ENCODE data around the gene JAG1. TPM values are rescaled to one million over a fixed set of nuclear protein-coding genes. Genes with fewer than 3 reads are reported as not detected.
A peak's percentile ranks its signal among the peaks of the same experiment; 100 is the strongest.

JAG1 gene
- total and polyA plus RNA-seq, 4 donors, result 22.4 to 226 (median 150) TPM

DNA sequence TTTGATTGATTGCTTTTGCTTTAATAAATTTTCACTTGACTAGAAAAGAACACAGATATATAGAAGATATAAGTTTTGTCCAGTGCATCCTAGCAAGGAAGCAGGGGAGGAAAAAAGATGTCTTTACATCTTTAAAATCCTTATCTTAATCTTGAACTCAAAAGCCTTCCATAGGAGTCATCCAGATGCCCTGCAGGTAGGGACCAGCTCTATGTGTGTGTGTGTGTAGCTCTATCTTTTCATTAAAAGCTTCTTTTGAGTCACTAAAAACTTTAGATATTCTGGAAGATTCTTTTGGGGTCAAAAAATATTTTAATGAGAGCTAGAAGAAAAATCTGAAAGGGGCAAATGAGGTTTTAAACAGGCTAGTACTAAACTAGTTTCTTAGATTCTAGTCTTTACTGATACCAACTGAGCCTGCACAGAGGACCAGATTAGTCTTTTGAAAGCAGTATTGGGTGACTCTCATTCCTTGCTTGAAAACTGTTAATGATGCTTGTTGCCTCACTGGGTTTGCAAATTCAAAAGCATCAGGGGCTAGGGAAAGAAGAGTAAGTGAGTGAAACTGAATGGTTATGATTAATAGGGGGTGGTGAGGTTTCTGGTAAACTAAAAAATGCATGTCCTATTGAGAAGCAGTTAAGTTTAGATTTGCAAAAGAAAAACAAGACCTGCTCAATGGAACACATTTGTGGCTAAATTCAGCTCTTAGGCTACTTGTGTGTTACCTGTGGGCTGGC lies 40.6 kb upstream of the JAG1 start:
- H3K9me3 ChIP-seq (ENCODE audit: control insufficient read depth, low read length), result no peaks in the 10 kb centered on the region
- DNase-seq, result no peak
- no peak overlapping the region for H3K4me3 ChIP-seq (ENCODE audit: low read length in 2 of 2)
- no peak overlapping the region for H3K27ac ChIP-seq (ENCODE audit: low read depth in 1 of 2, low read length in 2 of 2)
- ATAC-seq (ENCODE audit: low FRiP score), result no peak
- peaks cover 0 to 8% of the 10 kb centered on the region in 2 donors for H3K4me1 ChIP-seq (ENCODE audit: control insufficient read depth in 1 of 2, insufficient read depth in 2 of 2, low read length in 2 of 2)
- H3K27me3 ChIP-seq (ENCODE audit: control insufficient read depth in 1 of 2, insufficient read depth in 2 of 2, low read length in 1 of 2), result no peaks in the 10 kb centered on the region
- intact Hi-C loops (cut with DNase I), result no loop called here
- H3K36me3 ChIP-seq (ENCODE audit: control insufficient read depth in 1 of 2, insufficient read depth in 2 of 2, low read length in 1 of 2), result no peaks in the 10 kb centered on the region

DNA sequence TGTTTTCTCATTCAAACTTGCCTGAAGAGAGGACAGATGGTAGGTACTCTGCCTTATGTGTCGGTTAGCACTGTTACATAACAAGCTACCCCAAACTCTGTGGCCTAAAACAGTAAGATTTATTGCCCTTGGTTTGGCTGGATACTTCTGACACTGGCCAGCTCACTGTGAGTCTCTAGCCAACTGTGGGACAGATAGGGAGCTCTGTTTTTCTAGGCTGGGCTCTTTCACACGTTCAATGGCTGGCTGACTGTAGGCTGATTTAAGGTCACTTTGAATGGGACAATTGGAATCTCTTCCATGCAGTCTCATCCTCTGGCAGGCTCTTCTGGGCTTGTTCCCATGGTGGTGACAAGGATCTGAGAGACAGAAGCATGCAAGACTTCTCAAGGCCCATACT lies 39.4 kb upstream of the JAG1 start:
- Histone ChIP-seq H3K27ac (ENCODE audit: low read depth in 1 of 2, low read length in 2 of 2) (no peak overlapping the region), H3K4me3 (ENCODE audit: low read length in 2 of 2) (no peak overlapping the region), H3K27me3 (ENCODE audit: control insufficient read depth in 1 of 2, insufficient read depth in 2 of 2, low read length in 1 of 2) (no peaks in the 10 kb centered on the region), H3K4me1 (ENCODE audit: control insufficient read depth in 1 of 2, insufficient read depth in 2 of 2, low read length in 2 of 2) (peaks cover 1 to 8% of the 10 kb centered on the region in 2 donors), H3K36me3 (ENCODE audit: control insufficient read depth in 1 of 2, insufficient read depth in 2 of 2, low read length in 1 of 2) (no peaks in the 10 kb centered on the region), H3K9me3 (ENCODE audit: control insufficient read depth, low read length) (no peaks in the 10 kb centered on the region)
- WGBS, 2 donors, result 7 to 10% methylated on average over 2 of the region's 2 CpGs
- DNase-seq (no peak), ATAC-seq (ENCODE audit: low FRiP score) (peak; percentile 39)
- intact Hi-C loops (cut with DNase I), result no loop called here

DNA sequence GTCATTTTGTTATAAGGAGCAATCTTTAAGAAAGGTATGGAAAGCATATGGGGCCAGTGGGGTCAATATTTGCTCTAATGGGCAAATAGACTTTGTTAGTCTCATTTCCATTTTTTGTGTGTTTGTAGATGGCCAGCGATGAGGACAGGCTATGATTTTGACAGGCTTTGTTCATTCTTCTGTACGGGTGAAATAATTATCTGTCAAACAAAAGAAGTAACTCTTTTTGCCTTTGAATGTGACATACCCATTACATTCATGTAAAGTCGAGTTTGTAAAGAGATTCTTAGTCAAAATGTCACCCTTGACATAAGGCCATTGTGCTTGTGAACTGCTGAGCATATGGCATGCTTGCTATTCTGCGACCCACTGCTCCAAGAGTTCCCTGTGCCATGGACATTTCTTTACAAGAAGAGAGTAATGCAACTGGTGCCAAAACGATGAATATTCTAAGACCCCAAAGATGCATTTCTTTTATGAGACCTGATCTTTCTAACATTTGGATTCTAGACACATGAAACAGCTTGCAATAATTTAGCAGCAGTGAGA lies 38.2 kb upstream of the JAG1 start:
- 70 to 83% methylated on average over 5 of the region's 5 CpGs for WGBS, 2 donors
- H3K4me1 ChIP-seq (ENCODE audit: control insufficient read depth in 1 of 2, insufficient read depth in 2 of 2, low read length in 2 of 2), result peaks cover 1 to 6% of the 10 kb centered on the region in 2 donors
- no peak overlapping the region for H3K4me3 ChIP-seq (ENCODE audit: low read length in 2 of 2)
- H3K36me3 ChIP-seq (ENCODE audit: control insufficient read depth in 1 of 2, insufficient read depth in 2 of 2, low read length in 1 of 2), result no peaks in the 10 kb centered on the region
- ATAC-seq (ENCODE audit: low FRiP score), result no peak
- intact Hi-C loops (cut with DNase I), result no loop called here
- H3K9me3 ChIP-seq (ENCODE audit: control insufficient read depth, low read length), result no peaks in the 10 kb centered on the region
- no peak for DNase-seq
- no peaks in the 10 kb centered on the region for H3K27me3 ChIP-seq (ENCODE audit: control insufficient read depth in 1 of 2, insufficient read depth in 2 of 2, low read length in 1 of 2)
- H3K27ac ChIP-seq (ENCODE audit: low read depth in 1 of 2, low read length in 2 of 2), result no peak overlapping the region

DNA sequence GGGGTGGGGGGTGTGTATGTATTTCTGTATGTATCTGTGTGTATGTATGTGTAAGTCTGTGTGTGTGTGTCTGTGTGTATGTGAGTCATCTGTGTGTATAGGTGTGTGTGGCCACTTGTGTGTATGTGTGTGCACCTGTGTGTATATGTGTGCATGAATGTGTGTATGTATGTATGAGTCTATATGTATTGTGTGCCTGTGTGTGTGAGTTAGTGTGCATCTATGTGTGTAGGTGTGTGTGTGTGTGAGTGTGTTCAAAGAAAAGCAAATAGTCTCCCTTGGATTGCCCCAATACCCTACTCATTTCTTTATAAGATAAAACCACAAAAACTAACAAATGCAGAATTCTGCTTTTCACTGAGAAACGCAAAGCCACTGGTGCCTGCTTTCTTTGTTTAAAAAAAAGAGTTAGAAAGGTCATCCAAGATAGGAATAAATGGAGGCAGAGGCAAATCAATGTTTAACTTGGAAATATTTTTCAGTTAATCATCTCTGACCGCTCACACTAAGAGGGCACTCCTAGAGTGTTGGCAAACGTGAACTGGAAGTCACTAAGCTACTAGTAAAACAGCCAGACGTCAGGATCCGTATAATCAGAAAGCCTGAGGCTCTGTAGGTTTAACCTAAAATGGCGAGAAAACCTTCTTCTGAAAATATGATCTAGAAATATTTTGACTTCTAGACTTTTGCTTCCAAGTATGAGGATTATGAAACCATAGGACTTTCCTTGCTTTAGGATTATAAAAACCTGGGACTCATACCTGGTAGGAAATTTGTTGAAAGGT lies 37.4 kb upstream of the JAG1 start:
- H3K4me3 ChIP-seq (ENCODE audit: low read length in 2 of 2), result no peak overlapping the region

GRCh38 chr20:10709916-10710315 lies 36.1 kb upstream of the JAG1 start:
- 97% methylated on average over 3 of the region's 3 CpGs for WGBS, 2 donors
- DNase-seq, result no peak
- H3K4me3 ChIP-seq (ENCODE audit: low read length in 2 of 2), result no peak overlapping the region
- no peak overlapping the region for H3K27ac ChIP-seq (ENCODE audit: low read depth in 1 of 2, low read length in 2 of 2)
- peaks cover 1 to 6% of the 10 kb centered on the region in 2 donors for H3K4me1 ChIP-seq (ENCODE audit: control insufficient read depth in 1 of 2, insufficient read depth in 2 of 2, low read length in 2 of 2)
- no peaks in the 10 kb centered on the region for H3K36me3 ChIP-seq (ENCODE audit: control insufficient read depth in 1 of 2, insufficient read depth in 2 of 2, low read length in 1 of 2)
- H3K9me3 ChIP-seq (ENCODE audit: control insufficient read depth, low read length), result no peaks in the 10 kb centered on the region
- ATAC-seq (ENCODE audit: low FRiP score), result no peak
- intact Hi-C loops (cut with DNase I), result loop anchor here in 1 of 2 donors (10.0 kb wide), 1 partner anchor 155 kb away; no protein-coding TSS in a partner anchor
- H3K27me3 ChIP-seq (ENCODE audit: control insufficient read depth in 1 of 2, insufficient read depth in 2 of 2, low read length in 1 of 2), result no peaks in the 10 kb centered on the region

More for the DNA sequence above, 37.4 kb upstream of the JAG1 start:
- H3K27ac ChIP-seq (ENCODE audit: low read depth in 1 of 2, low read length in 2 of 2), result peak overlapping the region in 1 of 2 donors; percentile 14
- no peaks in the 10 kb centered on the region for H3K27me3 ChIP-seq (ENCODE audit: control insufficient read depth in 1 of 2, insufficient read depth in 2 of 2, low read length in 1 of 2)
- H3K9me3 ChIP-seq (ENCODE audit: control insufficient read depth, low read length), result no peaks in the 10 kb centered on the region
- DNase-seq, result no peak
- peaks cover 1 to 6% of the 10 kb centered on the region in 2 donors for H3K4me1 ChIP-seq (ENCODE audit: control insufficient read depth in 1 of 2, insufficient read depth in 2 of 2, low read length in 2 of 2)
- WGBS, 2 donors, result 5 to 24% methylated on average over 6 of the region's 6 CpGs
- peak; percentile 66 for ATAC-seq (ENCODE audit: low FRiP score)
- no peaks in the 10 kb centered on the region for H3K36me3 ChIP-seq (ENCODE audit: control insufficient read depth in 1 of 2, insufficient read depth in 2 of 2, low read length in 1 of 2)
- intact Hi-C loops (cut with DNase I), result no loop called here

DNA sequence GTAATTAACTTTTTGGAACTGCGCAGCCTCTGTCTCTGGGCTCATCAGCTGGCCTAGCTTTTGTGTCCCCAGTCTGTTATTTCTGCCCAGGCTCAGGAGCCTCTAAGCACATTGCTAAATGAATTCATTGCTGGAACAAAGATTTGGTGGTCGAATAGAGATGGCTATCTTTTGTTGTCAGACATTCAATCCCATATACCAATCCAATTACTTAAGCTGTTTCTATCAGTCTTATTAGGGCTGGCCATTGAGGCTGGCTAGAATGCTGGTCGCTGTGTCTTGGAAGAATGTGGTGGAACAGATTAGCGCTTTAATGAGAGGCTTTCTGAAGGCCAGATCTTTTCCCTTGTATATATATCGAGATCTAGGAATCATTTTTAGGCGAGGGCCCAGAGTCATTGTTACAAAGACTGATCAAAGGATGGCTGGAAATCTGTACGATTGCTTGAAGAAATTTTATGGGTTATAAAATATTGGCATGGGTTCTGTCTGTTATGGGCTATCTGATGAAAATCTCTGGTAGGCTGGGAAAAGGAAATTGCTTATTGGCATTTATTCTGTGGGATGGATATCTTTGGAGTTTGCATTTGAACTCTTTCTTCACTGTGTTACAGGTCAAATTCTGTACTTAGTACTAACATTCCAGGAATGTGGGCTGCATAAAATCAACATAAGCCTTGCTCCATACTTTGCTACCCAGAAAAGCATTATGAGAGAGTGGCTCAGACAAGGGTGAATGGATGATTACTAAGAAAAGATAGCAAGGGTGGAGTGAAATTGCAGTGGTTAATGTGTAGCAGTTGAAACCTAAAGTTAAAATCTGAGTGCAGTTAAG lies 34.8 kb upstream of the JAG1 start:
- WGBS, 2 donors, result 80 to 90% methylated on average over 7 of the region's 7 CpGs
- H3K27ac ChIP-seq (ENCODE audit: low read depth in 1 of 2, low read length in 2 of 2), result peak overlapping the region in 1 of 2 donors; percentile 33

DNA sequence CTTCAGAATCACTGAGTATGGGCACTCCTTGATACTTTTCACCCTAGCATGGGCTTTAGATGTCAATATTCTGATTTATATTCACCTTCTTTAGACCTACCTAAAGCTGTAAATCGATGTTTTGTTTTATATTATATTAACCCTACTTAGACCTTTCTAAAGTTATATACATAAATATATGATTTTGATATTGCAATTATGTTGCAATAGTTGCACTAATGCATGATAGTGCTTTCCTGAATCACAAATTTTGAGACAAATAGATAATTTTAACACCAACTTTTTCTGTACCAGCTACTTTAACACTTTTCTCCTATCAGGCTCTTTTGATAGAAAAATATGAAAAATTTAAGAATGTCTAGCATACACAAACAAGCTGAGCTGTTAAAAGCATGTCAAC lies 34.0 kb upstream of the JAG1 start:
- no peaks in the 10 kb centered on the region for H3K27me3 ChIP-seq (ENCODE audit: control insufficient read depth in 1 of 2, insufficient read depth in 2 of 2, low read length in 1 of 2)
- WGBS, 2 donors, result 87 to 93% methylated on average over 1 of the region's 1 CpG
- H3K4me3 ChIP-seq (ENCODE audit: low read length in 2 of 2), result no peak overlapping the region
- H3K4me1 ChIP-seq (ENCODE audit: control insufficient read depth in 1 of 2, insufficient read depth in 2 of 2, low read length in 2 of 2), result peaks cover 1 to 6% of the 10 kb centered on the region in 2 donors
- H3K27ac ChIP-seq (ENCODE audit: low read depth in 1 of 2, low read length in 2 of 2), result peak overlapping the region in 1 of 2 donors; percentile 33
- no peak for DNase-seq
- no peak for ATAC-seq (ENCODE audit: low FRiP score)
- H3K36me3 ChIP-seq (ENCODE audit: control insufficient read depth in 1 of 2, insufficient read depth in 2 of 2, low read length in 1 of 2), result no peaks in the 10 kb centered on the region
- no peaks in the 10 kb centered on the region for H3K9me3 ChIP-seq (ENCODE audit: control insufficient read depth, low read length)
- intact Hi-C loops (cut with DNase I), result loop anchor here in 1 of 2 donors (10.0 kb wide), 1 partner anchor 157 kb away; no protein-coding TSS in a partner anchor

More for the DNA sequence above, 34.8 kb upstream of the JAG1 start:
- no peak for ATAC-seq (ENCODE audit: low FRiP score)
- intact Hi-C loops (cut with DNase I), result loop anchor here in 1 of 2 donors (10.0 kb wide), 1 partner anchor 156 kb away; no protein-coding TSS in a partner anchor
- Histone ChIP-seq H3K4me3 (ENCODE audit: low read length in 2 of 2) (no peak overlapping the region), H3K36me3 (ENCODE audit: control insufficient read depth in 1 of 2, insufficient read depth in 2 of 2, low read length in 1 of 2) (no peaks in the 10 kb centered on the region), H3K9me3 (ENCODE audit: control insufficient read depth, low read length) (no peaks in the 10 kb centered on the region), H3K27me3 (ENCODE audit: control insufficient read depth in 1 of 2, insufficient read depth in 2 of 2, low read length in 1 of 2) (no peaks in the 10 kb centered on the region), H3K4me1 (ENCODE audit: control insufficient read depth in 1 of 2, insufficient read depth in 2 of 2, low read length in 2 of 2) (peaks cover 1 to 6% of the 10 kb centered on the region in 2 donors)
- no peak for DNase-seq

DNA sequence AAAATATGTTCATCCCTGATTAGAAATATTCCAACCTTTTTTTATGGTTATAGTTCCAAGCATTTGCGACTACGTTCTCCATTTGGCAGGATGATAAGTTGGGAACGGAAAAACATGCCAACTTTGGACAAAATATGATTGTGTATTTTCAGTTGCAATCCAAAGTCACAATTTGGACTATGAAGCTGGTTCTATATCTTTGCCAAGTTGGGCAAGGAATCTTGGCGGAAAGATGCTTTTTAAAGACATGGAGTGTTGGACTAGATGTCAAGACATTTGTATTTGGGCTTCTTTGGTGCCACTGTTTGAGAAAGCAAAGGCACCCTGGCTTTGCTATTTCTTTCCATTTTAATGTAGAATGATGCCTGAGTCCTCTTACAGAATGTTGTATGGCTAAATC lies 33.3 kb upstream of the JAG1 start:
- Histone ChIP-seq H3K4me1 (ENCODE audit: control insufficient read depth in 1 of 2, insufficient read depth in 2 of 2, low read length in 2 of 2) (peaks cover 1 to 6% of the 10 kb centered on the region in 2 donors), H3K9me3 (ENCODE audit: control insufficient read depth, low read length) (no peaks in the 10 kb centered on the region), H3K27me3 (ENCODE audit: control insufficient read depth in 1 of 2, insufficient read depth in 2 of 2, low read length in 1 of 2) (no peaks in the 10 kb centered on the region), H3K36me3 (ENCODE audit: control insufficient read depth in 1 of 2, insufficient read depth in 2 of 2, low read length in 1 of 2) (no peaks in the 10 kb centered on the region), H3K27ac (ENCODE audit: low read depth in 1 of 2, low read length in 2 of 2) (no peak overlapping the region), H3K4me3 (ENCODE audit: low read length in 2 of 2) (no peak overlapping the region)
- intact Hi-C loops (cut with DNase I), result loop anchor here in 1 of 2 donors (10.0 kb wide), 1 partner anchor 158 kb away; no protein-coding TSS in a partner anchor
- 6 to 8% methylated on average over 4 of the region's 4 CpGs for WGBS, 2 donors
- ATAC-seq (ENCODE audit: low FRiP score), result no peak
- no peak for DNase-seq
